ENCODE data around the gene C2orf76.

DNA sequence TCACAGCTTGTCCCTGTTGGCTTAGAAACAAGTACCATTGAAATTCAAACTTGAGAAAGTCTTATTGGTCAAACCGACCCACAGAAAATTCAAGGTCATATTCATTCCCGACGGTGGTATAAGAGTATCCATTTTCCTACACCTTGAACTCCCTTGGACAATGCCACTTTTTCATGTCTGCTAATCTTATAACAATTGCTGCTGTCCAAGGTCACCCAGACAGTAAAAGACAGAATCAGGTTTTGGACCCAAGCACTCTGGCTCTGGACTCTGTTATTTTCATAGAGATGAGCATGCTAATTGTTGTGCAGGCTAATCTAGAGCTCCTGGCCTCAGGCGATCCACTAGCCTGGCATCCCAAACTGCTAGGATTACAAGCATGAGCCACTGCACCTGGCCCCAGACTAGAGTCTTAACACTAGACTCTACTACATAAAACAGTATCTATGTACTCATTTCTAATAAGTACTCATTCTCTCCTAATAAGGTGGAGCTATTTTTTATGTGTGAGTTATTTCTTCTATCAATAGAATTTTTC is 57.8 kb downstream of the C2orf76 start:
- TF ChIP-seq, protein P1, sequence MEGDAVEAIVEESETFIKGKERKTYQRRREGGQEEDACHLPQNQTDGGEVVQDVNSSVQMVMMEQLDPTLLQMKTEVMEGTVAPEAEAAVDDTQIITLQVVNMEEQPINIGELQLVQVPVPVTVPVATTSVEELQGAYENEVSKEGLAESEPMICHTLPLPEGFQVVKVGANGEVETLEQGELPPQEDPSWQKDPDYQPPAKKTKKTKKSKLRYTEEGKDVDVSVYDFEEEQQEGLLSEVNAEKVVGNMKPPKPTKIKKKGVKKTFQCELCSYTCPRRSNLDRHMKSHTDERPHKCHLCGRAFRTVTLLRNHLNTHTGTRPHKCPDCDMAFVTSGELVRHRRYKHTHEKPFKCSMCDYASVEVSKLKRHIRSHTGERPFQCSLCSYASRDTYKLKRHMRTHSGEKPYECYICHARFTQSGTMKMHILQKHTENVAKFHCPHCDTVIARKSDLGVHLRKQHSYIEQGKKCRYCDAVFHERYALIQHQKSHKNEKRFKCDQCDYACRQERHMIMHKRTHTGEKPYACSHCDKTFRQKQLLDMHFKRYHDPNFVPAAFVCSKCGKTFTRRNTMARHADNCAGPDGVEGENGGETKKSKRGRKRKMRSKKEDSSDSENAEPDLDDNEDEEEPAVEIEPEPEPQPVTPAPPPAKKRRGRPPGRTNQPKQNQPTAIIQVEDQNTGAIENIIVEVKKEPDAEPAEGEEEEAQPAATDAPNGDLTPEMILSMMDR (conservative IDR thresholded peaks at IDR 0.05; ENCODE audit: low read length), result no peak
- no peak for TF ChIP-seq EZH2phosphoT487 (IDR thresholded peaks at IDR 0.05; ENCODE audit: borderline replicate concordance, low read depth, low read length)
